ENCODE measurements around the gene AQP9.

Gene AQP9

DNA sequence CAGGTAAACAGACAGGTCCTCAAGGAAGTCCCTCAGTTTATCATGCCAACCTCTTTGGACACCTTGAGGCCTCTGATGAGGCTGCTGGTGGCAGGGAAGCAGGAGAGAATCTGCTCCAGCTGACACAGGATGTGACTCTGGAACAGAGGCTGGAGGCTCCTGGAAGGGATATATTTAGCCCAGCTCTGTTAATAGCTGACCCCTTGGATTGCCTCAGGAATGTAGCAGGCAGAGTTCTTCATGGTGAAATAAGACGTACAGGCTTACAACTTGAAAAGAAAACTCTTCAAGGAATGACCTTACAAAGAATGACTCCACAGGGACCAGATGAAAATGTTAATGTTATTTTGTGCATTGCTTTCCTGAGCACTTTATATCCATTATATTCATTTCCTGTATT is 90.5 kb downstream of the AQP9 start:
- no peak for DNase-seq

DNA sequence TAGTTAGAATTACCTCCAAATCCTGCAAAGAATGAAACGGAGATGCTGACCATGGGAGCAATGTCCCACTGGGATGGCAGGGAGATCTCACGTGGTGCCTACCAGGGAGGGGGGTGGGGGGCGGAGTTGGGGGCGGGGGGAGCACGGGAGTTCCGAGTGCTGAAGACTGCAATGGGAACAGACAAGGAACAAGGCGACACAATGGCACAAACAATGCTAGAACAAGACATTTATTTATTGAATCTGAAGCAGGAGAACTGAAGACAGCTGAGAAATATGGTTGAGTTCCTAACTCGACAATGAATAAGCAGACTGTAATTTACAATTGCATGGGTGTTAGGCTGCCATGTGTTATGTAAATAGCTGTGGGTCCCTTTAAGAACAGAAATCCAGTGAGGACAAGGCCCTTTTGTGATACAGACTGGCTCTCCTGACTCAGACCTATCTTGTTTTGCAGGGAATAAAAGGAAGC is 91.2 kb downstream of the AQP9 start:
- no peak for DNase-seq

DNA sequence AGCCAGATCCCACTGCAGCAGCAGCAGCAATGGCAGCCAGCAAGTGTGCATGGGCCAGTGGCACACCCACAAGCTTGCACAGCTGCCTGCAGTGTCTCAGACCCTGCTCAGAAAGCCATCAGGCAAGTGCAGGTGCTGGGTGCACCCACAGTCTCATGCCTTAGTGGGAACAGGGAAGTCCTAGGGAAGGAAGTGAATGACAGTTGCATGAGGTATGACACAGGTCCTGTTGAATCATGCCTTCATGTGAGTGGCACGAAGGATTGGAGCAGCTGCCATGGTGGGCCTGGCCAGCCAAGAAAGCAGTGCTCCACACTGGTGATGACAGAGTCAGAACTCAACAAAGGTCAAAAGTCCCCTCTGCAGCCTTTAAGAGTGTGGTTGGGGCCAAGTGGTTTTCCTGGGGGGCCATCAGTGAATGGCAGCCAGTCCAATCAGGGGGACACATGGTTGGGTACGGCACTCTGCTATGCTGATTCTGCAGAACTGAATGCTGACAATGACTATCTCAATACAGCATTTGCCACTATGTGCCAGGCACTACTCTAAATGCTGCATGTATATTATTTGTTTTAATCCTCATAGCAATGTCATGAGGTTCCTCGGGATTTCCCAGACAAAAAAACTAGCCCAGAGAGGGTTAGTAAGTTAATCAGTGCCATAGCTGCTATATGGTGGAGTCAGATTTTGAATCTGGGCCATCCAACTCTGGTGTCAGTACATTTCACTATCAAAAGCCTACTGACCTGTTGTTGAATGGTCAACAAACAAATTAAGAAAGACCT is 94.3 kb downstream of the AQP9 start:
- no peak for DNase-seq

DNA sequence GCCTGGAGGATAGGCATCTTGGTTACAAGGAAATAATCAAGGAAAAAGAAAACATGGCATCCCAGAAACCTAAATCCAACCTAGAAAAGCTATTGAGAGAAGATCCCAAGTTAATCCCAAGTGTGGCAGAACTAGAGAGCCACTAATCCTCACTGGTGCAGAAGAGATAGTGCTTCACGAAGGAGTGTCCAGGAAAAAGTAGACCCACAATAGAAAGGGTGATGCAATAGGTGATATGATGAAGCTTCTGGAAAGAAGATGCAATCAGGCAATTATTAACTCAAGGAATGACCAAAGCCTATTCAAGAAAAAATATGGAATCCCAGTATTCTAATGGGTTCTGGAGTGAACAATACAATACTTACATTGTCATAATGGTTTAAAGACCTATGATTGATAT is 95.2 kb downstream of the AQP9 start:
- no peak for DNase-seq

Data from CD4-positive, alpha-beta T cell treated with Interleukin-21 for 1 hour (primary cell).